DND-41 (cell line): Measurements from ENCODE around the gene CCDC83.

ENCODE experiments used
- ATAC-seq: fragments of 200-7000 bp; cut with Tn5 transposase; 3 replicates; pipeline ENCODE4 v1.9.1; 2021; ENCODE audit warnings: low read depth; ENCODE audit not compliant: insufficient read depth
- DNase-seq: peaks from one replicate; pipeline ENCODE4 v3.0.0-alpha.2; 2020
- H2AFZ ChIP-seq: 2 replicates; pipeline ENCODE4 v1.6.0; 2012; ENCODE audit warnings: low read depth, low read length
- H3K27ac ChIP-seq: 2 replicates; pipeline ENCODE4 v1.5.1; 2012; ENCODE audit warnings: low read length, inconsistent platforms
- H3K27me3 ChIP-seq: fragments of 200-600 bp; sonication (generic); 2 replicates; pipeline ENCODE4 v1.6.0; 2012; ENCODE audit warnings: low read length, mild to moderate bottlenecking, inconsistent platforms; ENCODE audit not compliant: insufficient read depth, poor library complexity
- H3K36me3 ChIP-seq: 2 replicates; pipeline ENCODE4 v1.5.1; 2012; ENCODE audit warnings: low read length, inconsistent platforms; ENCODE audit not compliant: insufficient read depth
- H3K4me1 ChIP-seq: 2 replicates; pipeline ENCODE4 v1.5.1; 2012; ENCODE audit warnings: mild to moderate bottlenecking, low read length; ENCODE audit not compliant: insufficient read depth
- H3K4me2 ChIP-seq: 2 replicates; pipeline ENCODE4 v1.6.0; 2012; ENCODE audit warnings: mild to moderate bottlenecking, moderate library complexity, low read length, inconsistent platforms; ENCODE audit not compliant: insufficient read depth
- H3K4me3 ChIP-seq, 2 experiments: fragments of 200-600 bp in 1 of 2; shearing (Covaris generic) in 1 of 2; 2 replicates each; pipeline ENCODE4 v1.5.1; 2012 to 2016; ENCODE audit warnings: inconsistent platforms in 2 of 2, low read length in 2 of 2, mild to moderate bottlenecking in 2 of 2, low read depth in 1 of 2, moderate library complexity in 1 of 2
- H3K79me2 ChIP-seq: 2 replicates; pipeline ENCODE4 v1.6.0; 2012; ENCODE audit warnings: low read length, inconsistent platforms; ENCODE audit not compliant: insufficient read depth
- H3K9ac ChIP-seq: 2 replicates; pipeline ENCODE4 v1.6.0; 2012; ENCODE audit warnings: low read depth, mild to moderate bottlenecking, inconsistent platforms, low read length, moderate library complexity
- H3K9me3 ChIP-seq: 2 replicates; pipeline ENCODE4 v1.5.1; 2012; ENCODE audit warnings: low read length, moderate library complexity, mild to moderate bottlenecking, inconsistent platforms; ENCODE audit not compliant: insufficient read depth, severe bottlenecking
- H4K20me1 ChIP-seq: 2 replicates; pipeline ENCODE4 v1.6.0; 2012; ENCODE audit warnings: low read length; ENCODE audit not compliant: insufficient read depth
- CTCF ChIP-seq: IDR thresholded peaks from 2 replicates; pipeline ENCODE4 v1.5.1; 2012; ENCODE audit warnings: borderline replicate concordance, low read length, moderate library complexity, mild to moderate bottlenecking; ENCODE audit not compliant: poor library complexity, severe bottlenecking; ENCODE audit errors: extremely low read depth
- EZH2 ChIP-seq: IDR thresholded peaks from 3 replicates; pipeline ENCODE4 v1.6.1; 2012; ENCODE audit warnings: borderline replicate concordance, low read depth, mild to moderate bottlenecking, moderate library complexity, low read length, inconsistent platforms; ENCODE audit not compliant: severe bottlenecking

Gene CCDC83

GRCh38 chr11:85935751-85936150, 80.6 kb downstream of the CCDC83 start:
- no peak for DNase-seq
- no peak overlapping the region for H3K27ac ChIP-seq
- H3K36me3 ChIP-seq: no peaks in the 10 kb centered on the region
- no peak overlapping the region for H3K4me2 ChIP-seq
- no peaks in the 10 kb centered on the region for H3K79me2 ChIP-seq
- peaks cover 3% of the 10 kb centered on the region for H3K9me3 ChIP-seq
- TF ChIP-seq EZH2 (no peak), CTCF (no peak)
- ATAC-seq: no peak
- no peaks in the 10 kb centered on the region for H4K20me1 ChIP-seq
- no peak overlapping the region for H2AFZ ChIP-seq
- no peak overlapping the region for H3K4me3 ChIP-seq
- no peaks in the 10 kb centered on the region for H3K27me3 ChIP-seq
- no peaks in the 10 kb centered on the region for H3K4me1 ChIP-seq
- no peak overlapping the region for H3K9ac ChIP-seq

GRCh38 chr11:85937835-85938234, 82.7 kb downstream of the CCDC83 start:
- Histone ChIP-seq H4K20me1 (no peaks in the 10 kb centered on the region), H3K4me1 (no peaks in the 10 kb centered on the region), H3K36me3 (no peaks in the 10 kb centered on the region), H2AFZ (no peak overlapping the region), H3K27me3 (no peaks in the 10 kb centered on the region), H3K4me3 (no peak overlapping the region), H3K4me2 (no peak overlapping the region), H3K9me3 (peaks cover 3% of the 10 kb centered on the region), H3K27ac (no peak overlapping the region), H3K79me2 (no peaks in the 10 kb centered on the region), H3K9ac (no peak overlapping the region)
- DNase-seq (no peak), ATAC-seq (no peak)
- TF ChIP-seq EZH2 (no peak), CTCF (no peak)

GRCh38 chr11:85939099-85940015, 84.2 kb downstream of the CCDC83 start:
- H3K4me3 ChIP-seq: no peak overlapping the region
- no peaks in the 10 kb centered on the region for H3K79me2 ChIP-seq
- H3K9ac ChIP-seq: no peak overlapping the region
- TF ChIP-seq CTCF (no peak), EZH2 (no peak)
- no peak overlapping the region for H2AFZ ChIP-seq
- DNase-seq (no peak), ATAC-seq (no peak)
- H3K36me3 ChIP-seq: no peaks in the 10 kb centered on the region
- H3K27me3 ChIP-seq: no peaks in the 10 kb centered on the region
- H3K27ac ChIP-seq: no peak overlapping the region
- peaks cover 10% of the 10 kb centered on the region for H3K9me3 ChIP-seq
- no peaks in the 10 kb centered on the region for H3K4me1 ChIP-seq
- H4K20me1 ChIP-seq: no peaks in the 10 kb centered on the region
- H3K4me2 ChIP-seq: no peak overlapping the region
